ENCODE data around the gene JPT1.

DNA sequence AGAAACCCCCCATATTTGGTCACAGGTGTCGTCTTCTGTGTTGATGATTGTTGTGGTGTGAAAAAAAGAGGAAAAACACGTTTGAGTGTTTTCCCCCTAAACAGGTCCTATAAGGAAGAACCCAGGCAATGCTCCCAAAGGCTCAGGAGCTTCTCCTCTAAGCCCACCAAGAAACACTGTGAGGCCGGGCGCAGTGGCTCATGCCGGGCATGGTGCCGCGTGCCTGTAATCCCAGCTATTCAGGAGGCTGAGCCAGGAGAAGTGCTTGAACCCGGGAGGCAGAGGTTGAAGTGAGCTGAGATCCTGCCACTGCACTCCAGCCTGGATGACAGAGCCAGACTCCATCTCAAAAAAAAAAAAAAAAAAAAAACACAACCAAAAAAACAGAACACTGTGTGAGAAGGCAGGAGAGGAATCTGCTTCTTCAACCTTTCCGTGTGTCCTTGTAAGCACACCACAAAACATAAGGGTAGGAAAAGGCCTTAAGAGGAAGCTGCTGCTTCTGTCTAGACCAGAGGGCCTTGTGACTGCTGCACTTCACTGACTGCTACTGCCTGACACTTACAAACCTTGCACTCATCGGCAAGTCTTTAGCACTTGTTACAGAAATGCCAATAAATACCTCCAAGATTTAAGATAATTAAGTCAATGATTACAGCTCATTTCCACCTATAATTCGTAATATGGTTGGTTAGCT lies 9.3 kb downstream of the JPT1 start:
- TF ChIP-seq, protein P1, sequence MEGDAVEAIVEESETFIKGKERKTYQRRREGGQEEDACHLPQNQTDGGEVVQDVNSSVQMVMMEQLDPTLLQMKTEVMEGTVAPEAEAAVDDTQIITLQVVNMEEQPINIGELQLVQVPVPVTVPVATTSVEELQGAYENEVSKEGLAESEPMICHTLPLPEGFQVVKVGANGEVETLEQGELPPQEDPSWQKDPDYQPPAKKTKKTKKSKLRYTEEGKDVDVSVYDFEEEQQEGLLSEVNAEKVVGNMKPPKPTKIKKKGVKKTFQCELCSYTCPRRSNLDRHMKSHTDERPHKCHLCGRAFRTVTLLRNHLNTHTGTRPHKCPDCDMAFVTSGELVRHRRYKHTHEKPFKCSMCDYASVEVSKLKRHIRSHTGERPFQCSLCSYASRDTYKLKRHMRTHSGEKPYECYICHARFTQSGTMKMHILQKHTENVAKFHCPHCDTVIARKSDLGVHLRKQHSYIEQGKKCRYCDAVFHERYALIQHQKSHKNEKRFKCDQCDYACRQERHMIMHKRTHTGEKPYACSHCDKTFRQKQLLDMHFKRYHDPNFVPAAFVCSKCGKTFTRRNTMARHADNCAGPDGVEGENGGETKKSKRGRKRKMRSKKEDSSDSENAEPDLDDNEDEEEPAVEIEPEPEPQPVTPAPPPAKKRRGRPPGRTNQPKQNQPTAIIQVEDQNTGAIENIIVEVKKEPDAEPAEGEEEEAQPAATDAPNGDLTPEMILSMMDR (IDR thresholded peaks at IDR 0.05; ENCODE audit: low read depth, low read length, poor library complexity, severe bottlenecking), result no peak
- TF ChIP-seq EZH2phosphoT487 (IDR thresholded peaks at IDR 0.05; ENCODE audit: borderline replicate concordance, low read length), result no peak
